Measurements from ENCODE around the gene ATE1. TPM values are rescaled to one million over a fixed set of nuclear protein-coding genes. Genes with fewer than 3 reads are reported as not detected.

The ATE1 gene
- total and polyA plus RNA-seq, 11 donors = 15.2 to 50.1 (median 39.9) TPM

DNA sequence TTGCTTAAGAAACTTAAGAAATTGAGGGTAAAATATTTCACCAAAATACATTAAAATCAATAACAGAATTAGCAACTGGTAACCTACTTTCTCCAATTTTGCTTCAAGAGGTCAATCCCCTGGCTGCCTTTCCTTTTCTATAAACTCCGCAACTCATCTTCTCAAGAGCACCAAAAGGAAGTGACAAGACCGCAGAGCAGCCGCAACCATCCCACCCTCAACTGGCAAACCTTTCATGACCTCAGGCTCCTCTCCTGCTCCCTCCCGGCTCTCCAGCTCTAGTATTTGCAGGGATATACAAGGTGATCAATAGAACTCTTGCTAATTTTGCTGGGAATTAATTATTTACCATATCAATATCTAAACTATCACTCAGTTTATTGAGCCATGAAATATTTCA, 88.9 kb downstream of the ATE1 start:
- 91 to 95% (median 94%) methylated on average over 4 of the region's 4 CpGs for WGBS, 4 donors
- intact Hi-C loops (cut with DNase I) = no loop called here

DNA sequence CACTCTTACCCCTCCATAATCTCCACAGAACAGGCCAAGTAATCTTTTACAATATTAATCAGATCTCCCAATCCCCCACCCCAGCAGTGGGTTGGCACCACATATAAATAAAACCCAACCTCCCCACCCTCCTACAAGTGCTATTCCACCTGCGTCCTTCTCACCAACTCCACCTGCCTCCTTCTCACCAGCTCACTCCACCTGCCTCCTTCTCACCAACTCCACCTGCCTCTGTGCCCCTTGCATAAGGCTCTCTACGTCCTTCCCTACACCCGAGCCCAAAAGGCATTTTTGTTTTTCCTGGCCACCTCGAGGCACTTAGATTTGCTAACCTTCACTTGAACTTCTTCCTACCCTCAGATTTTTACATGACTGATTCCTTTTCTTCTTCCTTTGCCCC, 89.7 kb downstream of the ATE1 start:
- Histone ChIP-seq H3K27ac (no peak overlapping the region), H3K36me3 (peaks cover 0 to 48% (median 28%) of the 10 kb centered on the region in 9 donors), H3K4me3 (no peak overlapping the region), H3K27me3 (no peaks in the 10 kb centered on the region), H3K9me3 (no peaks in the 10 kb centered on the region), H3K4me1 (peaks cover 0 to 1% (median 0%) of the 10 kb centered on the region in 12 donors)
- ATAC-seq = no peak
- TF ChIP-seq, protein P1, sequence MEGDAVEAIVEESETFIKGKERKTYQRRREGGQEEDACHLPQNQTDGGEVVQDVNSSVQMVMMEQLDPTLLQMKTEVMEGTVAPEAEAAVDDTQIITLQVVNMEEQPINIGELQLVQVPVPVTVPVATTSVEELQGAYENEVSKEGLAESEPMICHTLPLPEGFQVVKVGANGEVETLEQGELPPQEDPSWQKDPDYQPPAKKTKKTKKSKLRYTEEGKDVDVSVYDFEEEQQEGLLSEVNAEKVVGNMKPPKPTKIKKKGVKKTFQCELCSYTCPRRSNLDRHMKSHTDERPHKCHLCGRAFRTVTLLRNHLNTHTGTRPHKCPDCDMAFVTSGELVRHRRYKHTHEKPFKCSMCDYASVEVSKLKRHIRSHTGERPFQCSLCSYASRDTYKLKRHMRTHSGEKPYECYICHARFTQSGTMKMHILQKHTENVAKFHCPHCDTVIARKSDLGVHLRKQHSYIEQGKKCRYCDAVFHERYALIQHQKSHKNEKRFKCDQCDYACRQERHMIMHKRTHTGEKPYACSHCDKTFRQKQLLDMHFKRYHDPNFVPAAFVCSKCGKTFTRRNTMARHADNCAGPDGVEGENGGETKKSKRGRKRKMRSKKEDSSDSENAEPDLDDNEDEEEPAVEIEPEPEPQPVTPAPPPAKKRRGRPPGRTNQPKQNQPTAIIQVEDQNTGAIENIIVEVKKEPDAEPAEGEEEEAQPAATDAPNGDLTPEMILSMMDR (IDR thresholded peaks at IDR 0.05) = no peak
- TF ChIP-seq POLR2A (IDR thresholded peaks at IDR 0.05) = no peak
- intact Hi-C loops (cut with DNase I) = no loop called here
- no peak for DNase-seq
- WGBS, 4 donors = 69 to 95% (median 82%) methylated on average over 4 of the region's 4 CpGs

More for the DNA sequence above, 88.9 kb downstream of the ATE1 start:
- H3K9me3 ChIP-seq = no peaks in the 10 kb centered on the region
- H3K4me1 ChIP-seq = peaks cover 0 to 4% (median 0%) of the 10 kb centered on the region in 12 donors
- no peak overlapping the region for H3K27ac ChIP-seq
- H3K27me3 ChIP-seq = no peaks in the 10 kb centered on the region
- ATAC-seq = no peak
- no peak for TF ChIP-seq POLR2A (IDR thresholded peaks at IDR 0.05)
- TF ChIP-seq, protein P1 (IDR thresholded peaks at IDR 0.05) = no peak
- peaks cover 0 to 49% (median 27%) of the 10 kb centered on the region in 9 donors for H3K36me3 ChIP-seq
- DNase-seq = no peak
- H3K4me3 ChIP-seq = no peak overlapping the region

DNA sequence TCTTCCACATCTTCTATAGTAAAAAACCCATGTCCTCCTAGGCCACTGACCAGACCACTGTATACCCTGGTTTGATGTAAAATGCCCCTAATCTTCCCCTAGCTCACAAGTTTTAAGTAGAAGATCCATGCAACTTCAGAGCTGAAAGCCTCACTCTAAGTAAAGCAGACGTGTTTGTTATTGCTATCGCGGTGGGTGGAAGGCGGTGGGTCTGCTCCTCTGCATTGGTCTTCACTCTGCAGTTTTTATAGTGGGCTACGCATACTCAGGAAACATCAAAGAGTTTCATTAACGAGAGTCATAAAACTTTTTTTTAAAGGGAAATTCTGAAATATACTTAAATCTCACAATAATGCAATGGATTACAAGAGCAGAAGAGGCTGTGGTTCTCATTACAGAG, 91.7 kb downstream of the ATE1 start:
- H3K27ac ChIP-seq = no peak overlapping the region
- no peak for DNase-seq
- H3K27me3 ChIP-seq = no peaks in the 10 kb centered on the region
- intact Hi-C loops (cut with DNase I) = no loop called here
- 95 to 98% (median 96%) methylated on average over 6 of the region's 6 CpGs for WGBS, 4 donors
- H3K4me1 ChIP-seq = peaks cover 0 to under 1% (median 0%) of the 10 kb centered on the region in 12 donors
- peaks cover 0 to 48% (median 32%) of the 10 kb centered on the region in 9 donors for H3K36me3 ChIP-seq
- no peaks in the 10 kb centered on the region for H3K9me3 ChIP-seq
- TF ChIP-seq POLR2A (IDR thresholded peaks at IDR 0.05) = no peak
- TF ChIP-seq, protein P1 (IDR thresholded peaks at IDR 0.05) = no peak
- no peak for ATAC-seq
- no peak overlapping the region for H3K4me3 ChIP-seq

DNA sequence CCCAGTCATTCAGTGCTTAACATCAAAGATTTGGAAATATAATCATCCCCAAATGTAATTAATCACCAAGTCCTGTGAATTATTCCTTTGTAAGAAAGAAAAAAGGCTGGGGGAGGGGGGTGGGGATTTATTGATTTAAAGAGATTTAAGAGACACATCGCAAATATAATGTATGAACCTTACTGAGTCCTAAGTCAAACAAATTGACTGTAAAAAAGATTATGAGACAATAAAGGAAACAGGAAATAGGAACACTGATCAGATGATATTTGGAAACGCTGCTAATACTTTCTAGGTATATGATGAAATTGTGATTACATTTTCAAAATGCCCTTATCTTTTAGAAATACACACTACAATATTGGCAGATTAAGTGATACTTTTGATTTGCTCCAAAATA, 92.5 kb downstream of the ATE1 start:
- no peak for ATAC-seq
- WGBS, 4 donors = 82 to 88% (median 83%) methylated on average over 2 of the region's 2 CpGs
- Histone ChIP-seq H3K27me3 (no peaks in the 10 kb centered on the region), H3K4me3 (no peak overlapping the region), H3K9me3 (no peaks in the 10 kb centered on the region), H3K36me3 (peaks cover 0 to 44% (median 29%) of the 10 kb centered on the region in 9 donors), H3K27ac (no peak overlapping the region), H3K4me1 (peaks cover 0 to 8% (median 0%) of the 10 kb centered on the region in 12 donors)
- TF ChIP-seq, protein P1 (IDR thresholded peaks at IDR 0.05) = no peak
- TF ChIP-seq POLR2A (IDR thresholded peaks at IDR 0.05) = no peak
- intact Hi-C loops (cut with DNase I) = no loop called here
- no peak for DNase-seq

Data from heart left ventricle (tissue), 16 donors.